Measurements from ENCODE around the gene SFTA2.

DNA sequence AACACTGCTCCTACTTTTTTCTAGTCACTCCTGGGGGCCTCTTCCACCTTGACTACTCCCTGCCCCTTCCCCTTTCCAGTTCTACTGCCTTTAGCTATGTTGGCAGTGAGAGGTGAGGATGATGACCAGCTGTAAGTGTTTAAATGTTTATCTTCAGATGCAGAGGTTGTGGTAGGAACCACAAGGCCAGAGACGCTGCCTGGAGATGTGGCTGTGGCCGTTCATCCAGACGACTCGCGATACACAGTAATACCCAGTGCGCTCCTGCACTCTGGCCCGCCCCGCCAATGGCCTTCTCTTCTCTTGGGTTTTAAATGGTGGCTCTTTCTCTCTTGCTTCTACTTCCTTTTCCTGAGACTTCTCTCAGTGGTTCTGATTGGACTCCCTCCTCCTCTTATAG, 13.3 kb downstream of the SFTA2 start:
- TF ChIP-seq, protein P1, sequence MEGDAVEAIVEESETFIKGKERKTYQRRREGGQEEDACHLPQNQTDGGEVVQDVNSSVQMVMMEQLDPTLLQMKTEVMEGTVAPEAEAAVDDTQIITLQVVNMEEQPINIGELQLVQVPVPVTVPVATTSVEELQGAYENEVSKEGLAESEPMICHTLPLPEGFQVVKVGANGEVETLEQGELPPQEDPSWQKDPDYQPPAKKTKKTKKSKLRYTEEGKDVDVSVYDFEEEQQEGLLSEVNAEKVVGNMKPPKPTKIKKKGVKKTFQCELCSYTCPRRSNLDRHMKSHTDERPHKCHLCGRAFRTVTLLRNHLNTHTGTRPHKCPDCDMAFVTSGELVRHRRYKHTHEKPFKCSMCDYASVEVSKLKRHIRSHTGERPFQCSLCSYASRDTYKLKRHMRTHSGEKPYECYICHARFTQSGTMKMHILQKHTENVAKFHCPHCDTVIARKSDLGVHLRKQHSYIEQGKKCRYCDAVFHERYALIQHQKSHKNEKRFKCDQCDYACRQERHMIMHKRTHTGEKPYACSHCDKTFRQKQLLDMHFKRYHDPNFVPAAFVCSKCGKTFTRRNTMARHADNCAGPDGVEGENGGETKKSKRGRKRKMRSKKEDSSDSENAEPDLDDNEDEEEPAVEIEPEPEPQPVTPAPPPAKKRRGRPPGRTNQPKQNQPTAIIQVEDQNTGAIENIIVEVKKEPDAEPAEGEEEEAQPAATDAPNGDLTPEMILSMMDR (IDR thresholded peaks at IDR 0.05): no peak
- TF ChIP-seq POLR2A (IDR thresholded peaks at IDR 0.05): no peak
